SK-N-SH treated with all-trans-retinoic acid at 6 μM for 48 hours (cell line): ENCODE results near the gene SNED1.

ENCODE experiments used
- ATAC-seq: fragments of 200-7000 bp; cut with Tn5 transposase; 3 replicates; pipeline ENCODE4 v1.9.1; 2020; ENCODE audit warnings: mild to moderate bottlenecking, moderate library complexity
- ARNTL ChIP-seq: fragments of 450-650 bp; formaldehyde crosslinking; IDR thresholded peaks from 2 replicates; pipeline ENCODE4 v1.5.0; 2020; ENCODE audit warnings: low read depth, mild to moderate bottlenecking, moderate library complexity, borderline replicate concordance
- BACH2 ChIP-seq: fragments of 250-450 bp; sonication (Bioruptor Pico); IDR thresholded peaks from 2 replicates; pipeline ENCODE4 v1.9.0; 2021; ENCODE audit warnings: mild to moderate bottlenecking, borderline replicate concordance
- CREB5 ChIP-seq: fragments of 250-450 bp; sonication (Bioruptor Pico); IDR thresholded peaks from 2 replicates; pipeline ENCODE4 v1.5.1; 2020; ENCODE audit warnings: low read depth, mild to moderate bottlenecking, moderate library complexity
- CSDC2 ChIP-seq: fragments of 250-450 bp; sonication (Bioruptor Pico); IDR thresholded peaks from 2 replicates; pipeline ENCODE4 v1.5.0; 2020; ENCODE audit warnings: mild to moderate bottlenecking, moderate library complexity
- CSRNP3 ChIP-seq: fragments of 250-450 bp; sonication (Bioruptor Pico); IDR thresholded peaks from 2 replicates; pipeline ENCODE4 v1.5.1; 2021; ENCODE audit warnings: mild to moderate bottlenecking, moderate library complexity
- ESRRG ChIP-seq: fragments of 250-450 bp; sonication (Bioruptor Pico); IDR thresholded peaks from 2 replicates; pipeline ENCODE4 v1.6.1; 2021; ENCODE audit warnings: mild to moderate bottlenecking
- ISL1 ChIP-seq: fragments of 250-450 bp; sonication (Bioruptor Pico); IDR thresholded peaks from 2 replicates; pipeline ENCODE4 v2.1.2; 2022; ENCODE audit warnings: mild to moderate bottlenecking, moderate library complexity
- OSR1 ChIP-seq: fragments of 250-450 bp; sonication (Bioruptor Pico); IDR thresholded peaks from 2 replicates; pipeline ENCODE4 v1.8.0; 2022; ENCODE audit warnings: moderate library complexity, mild to moderate bottlenecking, inconsistent platforms
- POU6F1 ChIP-seq: fragments of 250-450 bp; sonication (Bioruptor Pico); IDR thresholded peaks from 2 replicates; pipeline ENCODE4 v1.8.0; 2021; ENCODE audit warnings: low read depth, mild to moderate bottlenecking, moderate library complexity, borderline replicate concordance
- PPARA ChIP-seq: fragments of 250-450 bp; sonication (Bioruptor Pico); IDR thresholded peaks from 2 replicates; pipeline ENCODE4 v1.5.0; 2020; ENCODE audit warnings: mild to moderate bottlenecking, borderline replicate concordance
- RARB ChIP-seq: fragments of 250-450 bp; sonication (Bioruptor Pico); IDR thresholded peaks from 2 replicates; pipeline ENCODE4 v1.8.0; 2021; ENCODE audit warnings: mild to moderate bottlenecking, moderate library complexity
- SNAI2 ChIP-seq: fragments of 250-450 bp; sonication (Bioruptor Pico); IDR thresholded peaks from 2 replicates; pipeline ENCODE4 v1.5.0; 2020; ENCODE audit warnings: mild to moderate bottlenecking, moderate library complexity
- TOX ChIP-seq: fragments of 250-450 bp; sonication (Bioruptor Pico); IDR thresholded peaks from 2 replicates; pipeline ENCODE4 v1.8.0; 2021; ENCODE audit warnings: mild to moderate bottlenecking, moderate library complexity, borderline replicate concordance
- ZC3H10 ChIP-seq: fragments of 250-450 bp; sonication (Bioruptor Pico); IDR thresholded peaks from 2 replicates; pipeline ENCODE4 v1.5.1; 2021; ENCODE audit warnings: mild to moderate bottlenecking, moderate library complexity
- ZFP3 ChIP-seq: fragments of 250-450 bp; sonication (Bioruptor Pico); IDR thresholded peaks from 2 replicates; pipeline ENCODE4 v1.5.0; 2020; ENCODE audit warnings: mild to moderate bottlenecking, moderate library complexity
- ZNF565 ChIP-seq: fragments of 450-650 bp; formaldehyde crosslinking; conservative IDR thresholded peaks from 2 replicates; pipeline ENCODE4 v1.5.0; 2020; ENCODE audit warnings: low read depth, mild to moderate bottlenecking, moderate library complexity
- ZNF70 ChIP-seq: fragments of 450-650 bp; formaldehyde crosslinking; IDR thresholded peaks from 2 replicates; pipeline ENCODE4 v1.5.0; 2020; ENCODE audit warnings: mild to moderate bottlenecking, moderate library complexity
- TF ChIP-seq, protein P1 (sequence below): fragments of 250-450 bp; sonication (Bioruptor Pico); IDR thresholded peaks from 2 replicates; pipeline ENCODE4 v1.5.0; 2020; ENCODE audit warnings: mild to moderate bottlenecking, moderate library complexity

Gene SNED1

DNA sequence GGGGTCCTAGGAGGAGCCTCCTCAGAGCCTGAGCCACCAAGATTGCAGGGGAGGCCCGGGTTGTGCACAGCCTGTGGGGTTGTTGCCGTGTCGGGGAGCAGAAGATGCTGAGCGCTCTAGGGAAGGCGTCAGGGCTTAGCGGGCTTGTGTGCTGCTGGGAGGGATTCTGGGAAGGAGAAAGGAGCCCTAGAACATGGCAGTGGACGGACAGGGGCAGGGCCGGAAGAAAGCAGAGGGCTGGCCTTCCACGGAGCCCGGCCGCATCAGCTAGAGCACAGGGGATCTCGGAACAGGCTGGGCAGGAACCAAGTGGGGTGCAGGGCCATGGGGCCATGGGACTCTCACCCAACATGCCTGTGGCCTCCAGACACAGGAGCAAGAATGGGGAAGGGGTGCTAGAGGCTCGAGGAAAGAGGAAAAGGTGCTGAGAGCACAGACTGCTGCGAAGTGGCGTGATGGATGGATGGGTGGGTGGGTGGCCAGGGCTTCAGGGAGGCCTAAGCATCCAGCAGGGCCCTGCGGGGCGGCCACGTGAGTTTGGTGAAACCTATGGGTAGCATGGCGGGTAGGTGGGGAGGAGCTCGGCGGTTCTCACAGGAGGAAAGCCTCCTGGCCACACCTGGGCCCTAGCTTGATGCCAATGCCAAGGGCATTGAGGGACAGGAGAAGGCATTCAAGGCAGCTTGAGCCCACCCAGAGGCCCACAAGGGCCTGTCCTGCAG is 67.9 kb downstream of the SNED1 start (continued):
- TF ChIP-seq, protein P1, sequence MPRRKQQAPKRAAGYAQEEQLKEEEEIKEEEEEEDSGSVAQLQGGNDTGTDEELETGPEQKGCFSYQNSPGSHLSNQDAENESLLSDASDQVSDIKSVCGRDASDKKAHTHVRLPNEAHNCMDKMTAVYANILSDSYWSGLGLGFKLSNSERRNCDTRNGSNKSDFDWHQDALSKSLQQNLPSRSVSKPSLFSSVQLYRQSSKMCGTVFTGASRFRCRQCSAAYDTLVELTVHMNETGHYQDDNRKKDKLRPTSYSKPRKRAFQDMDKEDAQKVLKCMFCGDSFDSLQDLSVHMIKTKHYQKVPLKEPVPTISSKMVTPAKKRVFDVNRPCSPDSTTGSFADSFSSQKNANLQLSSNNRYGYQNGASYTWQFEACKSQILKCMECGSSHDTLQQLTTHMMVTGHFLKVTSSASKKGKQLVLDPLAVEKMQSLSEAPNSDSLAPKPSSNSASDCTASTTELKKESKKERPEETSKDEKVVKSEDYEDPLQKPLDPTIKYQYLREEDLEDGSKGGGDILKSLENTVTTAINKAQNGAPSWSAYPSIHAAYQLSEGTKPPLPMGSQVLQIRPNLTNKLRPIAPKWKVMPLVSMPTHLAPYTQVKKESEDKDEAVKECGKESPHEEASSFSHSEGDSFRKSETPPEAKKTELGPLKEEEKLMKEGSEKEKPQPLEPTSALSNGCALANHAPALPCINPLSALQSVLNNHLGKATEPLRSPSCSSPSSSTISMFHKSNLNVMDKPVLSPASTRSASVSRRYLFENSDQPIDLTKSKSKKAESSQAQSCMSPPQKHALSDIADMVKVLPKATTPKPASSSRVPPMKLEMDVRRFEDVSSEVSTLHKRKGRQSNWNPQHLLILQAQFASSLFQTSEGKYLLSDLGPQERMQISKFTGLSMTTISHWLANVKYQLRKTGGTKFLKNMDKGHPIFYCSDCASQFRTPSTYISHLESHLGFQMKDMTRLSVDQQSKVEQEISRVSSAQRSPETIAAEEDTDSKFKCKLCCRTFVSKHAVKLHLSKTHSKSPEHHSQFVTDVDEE (CRISPR knock-in tag), result no peak
- no peak for TF ChIP-seq ESRRG
- no peak for TF ChIP-seq OSR1

GRCh38 chr2:241066893-241067341 is 68.5 kb downstream of the SNED1 start:
- no peak for TF ChIP-seq CSRNP3 (CRISPR knock-in tag)
- TF ChIP-seq ESRRG, result no peak
- TF ChIP-seq PPARA (CRISPR knock-in tag), result no peak
- TF ChIP-seq CREB5, result no peak
- TF ChIP-seq RARB (CRISPR knock-in tag), result no peak
- TF ChIP-seq POU6F1 (CRISPR knock-in tag), result no peak
- peak; percentile 54 for ATAC-seq

- TF ChIP-seq ZNF565, result no peak
- TF ChIP-seq RARB (CRISPR knock-in tag), result no peak
- no peak for TF ChIP-seq POU6F1 (CRISPR knock-in tag)
- TF ChIP-seq ZNF70 (CRISPR knock-in tag), result no peak
- TF ChIP-seq SNAI2, result no peak
- no peak for TF ChIP-seq BACH2 (CRISPR knock-in tag)
- TF ChIP-seq ARNTL, result no peak
- TF ChIP-seq ZC3H10 (CRISPR knock-in tag), result no peak
- no peak for TF ChIP-seq OSR1
- no peak for TF ChIP-seq ZFP3
- no peak for TF ChIP-seq ESRRG
- TF ChIP-seq TOX (CRISPR knock-in tag), result no peak
- TF ChIP-seq PPARA (CRISPR knock-in tag), result no peak
- no peak for ATAC-seq
These were observed 69.2 kb downstream of the SNED1 start for GRCh38 chr2:241067501-241068135.

- ATAC-seq, result no peak
- TF ChIP-seq CSDC2 (no peak), ISL1 (CRISPR knock-in tag) (no peak)
- TF ChIP-seq, all 23 proteins: peak for 0
These were observed 69.9 kb downstream of the SNED1 start for GRCh38 chr2:241068136-241068941.
